NCI-H345 treated with DMSO at 0.1 percent for 48 hours (cell line): ENCODE data around the gene CDO1.

Source experiments
- DNase-seq: peaks from one replicate; lab custom pipeline; 2025; ENCODE audit not compliant: unreplicated experiment; lab: John Stamatoyannopoulos, UW

The CDO1 gene

GRCh38 chr5:115788440-115788839 lies 28.0 kb downstream of the CDO1 start:
- DNase-seq: no peak

- no peak for DNase-seq
Measured at GRCh38 chr5:115787426-115787825, 29.0 kb downstream of the CDO1 start.

GRCh38 chr5:115785381-115786065 lies 30.9 kb downstream of the CDO1 start:
- no peak for DNase-seq

- no peak for DNase-seq
Measured at GRCh38 chr5:115778417-115778816, 38.0 kb downstream of the CDO1 start.

- DNase-seq: no peak
Measured at GRCh38 chr5:115776989-115777388, 39.5 kb downstream of the CDO1 start.

GRCh38 chr5:115775999-115776398 lies 40.5 kb downstream of the CDO1 start:
- no peak for DNase-seq

- no peak for DNase-seq
Measured at GRCh38 chr5:115774684-115775083, 41.8 kb downstream of the CDO1 start.

GRCh38 chr5:115772731-115773475 lies 43.6 kb downstream of the CDO1 start:
- DNase-seq: no peak

GRCh38 chr5:115770466-115770865 lies 46.0 kb downstream of the CDO1 start:
- DNase-seq: no peak

GRCh38 chr5:115767424-115767823 lies 49.0 kb downstream of the CDO1 start:
- DNase-seq: no peak

- DNase-seq: no peak
Measured at GRCh38 chr5:115766608-115767007, 49.9 kb downstream of the CDO1 start.

GRCh38 chr5:115758356-115758755 lies 58.1 kb downstream of the CDO1 start:
- no peak for DNase-seq

- no peak for DNase-seq
Measured at GRCh38 chr5:115755675-115756074, 60.8 kb downstream of the CDO1 start.
